Superior temporal gyrus (tissue), 1 donor: ENCODE data around the gene PGM2L1.
"Not testable (repeated sequence)": the region's sequence is repeated elsewhere in the genome, so short reads cannot be mapped to it uniquely, and the experiment has no call there.

Source experiments
- DNase-seq: peaks from one replicate; pipeline ENCODE4 v3.0.0-alpha.2; 2016; ENCODE audit errors: extremely low spot score

Gene PGM2L1

GRCh38 chr11:74398244-74399159 lies at the start of gene PGM2L1:
TSS of gene PGM2L1 (minus strand) at chr11:74398433. CDS start at chr11:74398161, 272 bp downstream.
- peak; percentile 95 for DNase-seq

DNA sequence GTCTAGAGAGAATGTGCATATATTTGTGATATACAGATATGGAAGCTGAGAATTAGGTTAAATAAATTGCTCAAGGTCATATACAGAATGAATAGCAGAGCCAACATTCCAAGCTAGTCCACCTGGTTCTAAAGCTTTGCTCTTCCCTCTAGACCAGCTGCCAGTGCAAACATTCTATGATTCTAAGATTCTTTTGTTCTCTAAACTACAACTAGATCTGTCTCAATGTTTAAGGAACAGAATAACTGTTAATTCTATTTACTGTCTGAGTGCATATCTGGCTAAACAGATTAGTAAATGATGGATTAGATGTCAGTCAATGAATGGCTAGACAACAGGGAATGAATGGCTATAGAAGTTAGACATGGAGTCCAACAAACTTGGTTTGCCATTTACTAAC lies 49.5 kb upstream of the PGM2L1 start:
- DNase-seq = no peak

DNA sequence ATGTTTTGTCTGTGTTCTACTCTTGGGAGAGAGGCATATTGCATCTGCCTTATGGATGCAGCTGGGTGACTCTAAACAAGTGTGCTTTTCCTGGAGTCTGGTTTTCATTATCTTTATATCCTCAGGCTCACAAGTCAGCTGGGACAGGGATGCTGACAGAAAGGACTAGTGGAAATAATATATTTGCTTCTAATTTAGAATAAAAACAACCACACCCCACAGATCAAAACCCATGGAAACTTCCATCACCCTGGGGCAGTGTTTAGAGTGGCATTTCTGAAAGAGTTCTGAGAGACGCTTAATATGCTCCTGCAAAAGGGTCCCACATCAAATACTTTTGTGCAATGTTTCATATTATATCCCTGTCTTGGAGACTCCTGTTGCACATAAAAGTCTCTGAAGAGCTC lies 48.3 kb upstream of the PGM2L1 start:
- DNase-seq = no peak

DNA sequence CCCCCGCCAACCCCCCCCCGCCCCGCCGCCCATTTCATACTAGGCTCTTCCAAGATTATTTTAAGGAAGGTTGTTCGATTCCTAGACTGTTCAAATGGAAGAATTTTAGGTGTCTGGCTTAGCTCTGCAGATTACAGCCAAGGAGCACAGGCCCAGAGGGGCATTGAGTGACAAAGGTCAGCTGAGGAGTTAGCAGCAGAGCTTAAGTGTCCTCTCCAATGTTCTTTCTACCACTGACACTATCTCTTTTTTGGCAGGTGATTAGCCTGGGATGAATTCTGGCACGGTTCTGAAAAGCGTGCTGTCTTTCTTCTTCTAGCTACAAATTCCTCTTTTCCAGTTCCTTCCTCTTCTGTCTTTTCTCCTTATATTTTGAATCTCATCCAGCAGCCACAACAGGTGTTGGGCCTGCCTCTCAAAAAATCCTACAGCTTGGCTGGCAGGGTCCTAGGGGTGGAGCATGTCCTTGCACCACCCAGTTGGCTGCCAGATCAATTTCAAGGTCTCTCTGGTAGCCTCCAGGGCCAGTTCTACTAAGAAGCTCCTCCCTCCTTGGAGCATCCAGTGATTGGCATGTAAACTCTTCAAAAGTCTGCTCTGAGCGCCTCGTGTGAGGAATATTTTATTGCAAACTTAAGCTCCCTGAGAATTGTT lies 46.1 kb upstream of the PGM2L1 start:
- DNase-seq = no peak

- peak; percentile 64 for DNase-seq
Measured at GRCh38 chr11:74443071-74443864, 45.0 kb upstream of the PGM2L1 start.

DNA sequence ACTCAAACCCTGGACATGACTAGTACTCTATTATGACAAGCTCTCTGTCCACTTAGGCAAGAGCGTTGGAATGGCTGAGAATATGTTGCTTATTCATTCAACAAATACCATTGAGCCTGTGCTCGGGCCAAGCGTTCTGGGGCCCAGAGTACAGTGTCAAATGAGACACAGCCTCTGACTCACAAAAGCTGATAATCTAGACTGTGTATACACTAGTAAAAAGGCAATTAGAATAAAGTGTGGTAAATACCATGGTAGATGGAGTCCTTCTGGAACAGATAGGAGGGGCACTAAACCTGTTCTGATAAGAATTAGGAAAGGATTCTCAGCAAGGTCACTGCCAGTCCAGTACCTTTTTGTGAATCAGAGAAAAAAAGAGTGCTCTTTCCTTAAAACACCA lies 44.4 kb upstream of the PGM2L1 start:
- DNase-seq = no peak

DNA sequence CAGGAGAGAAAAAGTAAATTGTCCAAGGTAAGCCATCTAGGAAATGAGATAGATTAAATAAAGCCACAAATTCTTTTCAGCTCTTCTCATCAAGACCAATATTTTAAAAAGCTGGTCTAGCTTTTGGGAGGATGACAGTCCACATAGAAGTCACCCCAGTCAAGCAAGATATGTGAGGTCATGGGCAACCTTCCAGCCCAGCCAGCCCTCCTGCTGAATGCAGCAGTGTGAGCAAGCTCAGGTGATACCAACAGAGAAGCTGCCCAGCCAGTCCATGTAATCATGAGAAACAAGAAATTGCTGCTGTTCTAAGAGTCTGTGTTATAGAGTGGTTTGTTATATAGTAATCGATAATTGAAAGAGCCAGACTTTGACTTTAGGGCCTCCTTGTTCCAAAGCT lies 40.4 kb upstream of the PGM2L1 start:
- DNase-seq = no peak

DNA sequence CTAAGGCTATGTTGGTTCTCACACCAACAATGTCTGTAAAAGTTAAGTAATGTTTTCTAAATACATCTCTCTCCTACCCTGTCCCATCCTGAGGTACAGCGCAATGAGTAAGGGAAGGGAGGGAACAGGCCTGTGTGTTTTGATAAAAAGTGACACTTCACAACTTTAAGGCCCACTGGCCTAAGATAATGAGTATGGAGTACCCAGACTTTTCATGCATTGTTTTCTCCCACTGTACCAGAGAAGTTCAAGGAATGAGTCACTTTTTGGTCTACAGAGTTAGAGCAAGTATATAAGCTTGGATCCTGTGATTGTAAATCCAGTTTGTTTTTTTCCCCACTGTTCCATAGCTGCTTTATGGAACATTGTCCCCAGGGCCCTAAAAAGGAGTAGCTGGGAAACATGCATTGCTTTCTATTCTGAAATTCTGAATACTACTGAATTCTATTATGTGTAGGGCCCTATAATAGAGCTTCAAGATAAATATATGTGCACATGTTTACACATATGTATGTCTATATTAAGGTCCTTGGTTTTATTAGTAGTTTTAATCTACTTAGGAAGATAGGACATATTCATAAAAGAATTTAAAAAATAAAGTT lies 39.3 kb upstream of the PGM2L1 start:
- no peak for DNase-seq

DNA sequence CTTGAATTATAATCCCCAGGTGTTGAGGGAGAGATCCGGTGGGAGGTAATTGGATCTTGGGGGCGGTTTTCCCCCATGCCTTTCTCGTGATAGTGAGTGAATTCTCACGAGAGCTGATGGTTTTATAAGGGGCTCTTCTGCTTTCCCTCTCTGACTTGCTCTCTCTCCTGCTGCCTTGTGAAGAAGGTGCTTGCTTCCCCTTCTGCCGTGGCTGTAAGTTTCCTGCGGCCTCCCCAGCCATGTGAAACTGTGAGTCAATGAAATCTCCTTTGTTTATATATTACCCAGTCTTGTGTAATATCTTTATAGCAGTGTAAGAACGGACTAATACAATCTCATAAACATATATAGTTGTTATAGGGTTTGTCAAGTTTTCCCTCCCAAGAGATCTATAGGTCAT lies 36.3 kb upstream of the PGM2L1 start:
- DNase-seq = no peak

- DNase-seq = no peak
Measured at GRCh38 chr11:74429205-74429604, 31.0 kb upstream of the PGM2L1 start.

GRCh38 chr11:74427384-74427886 lies 29.2 kb upstream of the PGM2L1 start:
- no peak for DNase-seq

GRCh38 chr11:74425100-74425499 lies 26.9 kb upstream of the PGM2L1 start:
- no peak for DNase-seq

- DNase-seq = no peak
Measured at GRCh38 chr11:74418509-74418895, 20.3 kb upstream of the PGM2L1 start.

- no peak for DNase-seq
Measured at GRCh38 chr11:74417860-74418508, 19.8 kb upstream of the PGM2L1 start.

- no peak for DNase-seq
Measured at GRCh38 chr11:74417379-74417804, 19.2 kb upstream of the PGM2L1 start.

DNA sequence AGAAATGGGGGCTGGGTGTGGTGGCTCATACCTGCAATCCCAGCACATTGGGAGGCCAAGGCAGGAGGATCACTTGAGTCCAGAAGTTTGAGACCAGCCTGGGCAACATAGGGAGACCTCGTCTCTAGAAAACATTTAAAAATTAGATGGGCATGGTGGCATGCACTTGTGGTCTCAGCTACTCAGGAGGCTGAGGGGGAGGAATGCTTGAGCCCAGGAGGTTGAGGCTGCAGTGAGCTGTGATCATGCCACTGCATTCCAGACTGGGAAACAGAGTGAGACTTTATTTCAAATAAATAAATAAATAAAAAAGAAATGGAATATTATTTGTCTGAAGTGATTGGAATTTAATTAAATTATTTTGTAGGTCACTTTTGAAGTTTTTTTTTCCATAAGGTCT lies 18.7 kb upstream of the PGM2L1 start:
- DNase-seq = not testable (repeated sequence)

GRCh38 chr11:74412733-74413359 lies 14.6 kb upstream of the PGM2L1 start:
- DNase-seq = no peak

DNA sequence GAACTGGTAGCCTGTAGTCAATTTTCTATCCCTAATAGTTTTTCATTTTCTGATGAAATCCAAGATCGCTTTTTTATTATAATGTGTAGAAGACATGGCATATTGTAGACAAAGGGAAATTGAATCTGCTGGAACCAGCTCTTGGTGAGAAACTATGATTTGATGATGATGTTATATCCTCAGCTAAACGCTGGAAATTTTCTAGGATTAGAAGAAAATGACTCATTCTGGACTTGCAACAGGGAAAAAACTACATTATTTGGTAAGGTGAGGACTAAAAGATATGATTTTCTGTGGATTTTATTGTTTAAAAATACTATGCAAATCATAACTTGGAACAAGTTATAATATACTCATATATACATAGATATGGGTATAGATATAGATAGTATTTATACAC lies 14.1 kb upstream of the PGM2L1 start:
- DNase-seq = no peak

- DNase-seq = no peak
Measured at GRCh38 chr11:74409633-74410032, 11.4 kb upstream of the PGM2L1 start.

- DNase-seq = no peak
Measured at GRCh38 chr11:74403607-74404321, 5.5 kb upstream of the PGM2L1 start.
